Tibial nerve (tissue), 4 donors: ENCODE data around the gene CPNE4. TPM values are rescaled to one million over a fixed set of nuclear protein-coding genes. Genes with fewer than 3 reads are reported as not detected.

Source experiments
- DNase-seq, 2 donors: peaks; one replicate each; pipeline ENCODE4 v3.0.0-alpha.2; 2019; ENCODE audit warnings: low spot score in 2 of 2
- H3K27ac ChIP-seq, 4 donors: fragments of 200-600 bp; sonication (generic) in 3 of 4; one replicate each; pipeline ENCODE4 v1.5.1; 2017 to 2019; ENCODE audit warnings: mild to moderate bottlenecking in 1 of 4
- H3K27me3 ChIP-seq, 2 donors: fragments of 200-600 bp; sonication (generic) in 1 of 2; one replicate each; pipeline versions ENCODE4 v1.5.1 to v1.6.0; 2017 to 2019
- H3K36me3 ChIP-seq, 3 donors: fragments of 200-600 bp; sonication (generic); one replicate each; pipeline ENCODE4 v1.5.1; 2018 to 2019
- H3K4me1 ChIP-seq, 4 donors: fragments of 200-600 bp; sonication (generic) in 3 of 4; one replicate each; pipeline ENCODE4 v1.5.1; 2017 to 2019
- H3K4me3 ChIP-seq, 4 donors: fragments of 200-600 bp; sonication (generic) in 3 of 4; one replicate each; pipeline ENCODE4 v1.5.1; 2017 to 2019; ENCODE audit warnings: mild to moderate bottlenecking in 1 of 4, moderate library complexity in 1 of 4
- H3K9me3 ChIP-seq, 4 donors: fragments of 200-600 bp; sonication (generic) in 3 of 4; one replicate each; pipeline ENCODE4 v1.5.1; 2017 to 2019
- CTCF ChIP-seq, 5 experiments: fragments of 200-600 bp in 3 of 5; fragments of 450-650 bp in 2 of 5; sonication (generic) in 3 of 5; IDR thresholded peaks; one replicate each; pipeline ENCODE4 v1.5.1; 2016 to 2019; ENCODE audit warnings: antibody characterized with exemption in 5 of 5, mild to moderate bottlenecking in 3 of 5, moderate library complexity in 2 of 5
- EP300 ChIP-seq, 2 donors: sonication (generic); formaldehyde crosslinking; IDR thresholded peaks; one replicate each; pipeline ENCODE4 v1.6.1; 2017; ENCODE audit warnings: antibody characterized with exemption in 2 of 2, mild to moderate bottlenecking in 1 of 2
- POLR2A ChIP-seq, 2 donors: fragments of 450-650 bp; IDR thresholded peaks; one replicate each; pipeline ENCODE4 v1.6.1; 2017; ENCODE audit warnings: antibody characterized with exemption in 2 of 2, mild to moderate bottlenecking in 2 of 2, moderate library complexity in 2 of 2
- WGBS, 2 donors: methylation state at CpG; one replicate each; pipeline ENCODE4 v1.1.5; 2018; 5-methylcytosine and 5-hydroxymethylcytosine counted together
- total RNA-seq, 4 donors: library from RNA; depleted of rRNA; stranded (reverse); fragments of >200 nt; gene quantifications; one replicate each; pipeline ENCODE4 v1.1.0, GENCODE V29; 2016

The CPNE4 gene
- total RNA-seq, 4 donors from 2014 or later: 0.20 TPM; not detected in 3

- Histone ChIP-seq H3K27ac (no peak overlapping the region), H3K9me3 (no peaks in the 10 kb centered on the region), H3K4me3 (no peak overlapping the region), H3K27me3 (no peaks in the 10 kb centered on the region), H3K4me1 (no peaks in the 10 kb centered on the region), H3K36me3 (no peaks in the 10 kb centered on the region)
- TF ChIP-seq CTCF (IDR thresholded peaks at IDR 0.05) (no peak), POLR2A (IDR thresholded peaks at IDR 0.05) (no peak), EP300 (IDR thresholded peaks at IDR 0.05) (no peak)
- no peak for DNase-seq
- 73 to 81% methylated on average over 1 of the region's 1 CpG for WGBS, 2 donors
Measured at GRCh38 chr3:131948806-131949205, 86.0 kb downstream of the CPNE4 start.

- Histone ChIP-seq H3K27ac (no peak overlapping the region), H3K27me3 (no peaks in the 10 kb centered on the region), H3K9me3 (no peaks in the 10 kb centered on the region), H3K4me3 (no peak overlapping the region), H3K4me1 (no peaks in the 10 kb centered on the region), H3K36me3 (no peaks in the 10 kb centered on the region)
- TF ChIP-seq POLR2A (IDR thresholded peaks at IDR 0.05): no peak
- TF ChIP-seq CTCF (IDR thresholded peaks at IDR 0.05): no peak
- no peak for TF ChIP-seq EP300 (IDR thresholded peaks at IDR 0.05)
- no peak for DNase-seq
- 68 to 83% methylated on average over 1 of the region's 1 CpG for WGBS, 2 donors
Measured at GRCh38 chr3:131944676-131945075, 90.1 kb downstream of the CPNE4 start.

GRCh38 chr3:131933665-131934064, 101.1 kb downstream of the CPNE4 start:
- no peak for DNase-seq
- no peak for TF ChIP-seq CTCF (IDR thresholded peaks at IDR 0.05)
- TF ChIP-seq EP300 (IDR thresholded peaks at IDR 0.05): no peak
- no peak for TF ChIP-seq POLR2A (IDR thresholded peaks at IDR 0.05)
- Histone ChIP-seq H3K27me3 (no peaks in the 10 kb centered on the region), H3K4me1 (no peaks in the 10 kb centered on the region), H3K4me3 (no peak overlapping the region), H3K36me3 (no peaks in the 10 kb centered on the region), H3K9me3 (peaks cover 0 to 3% (median 0%) of the 10 kb centered on the region in 4 donors), H3K27ac (no peak overlapping the region)
- WGBS, 2 donors: 53 to 56% methylated on average over 3 of the region's 3 CpGs

GRCh38 chr3:131928593-131928992, 106.2 kb downstream of the CPNE4 start:
- H3K9me3 ChIP-seq: no peaks in the 10 kb centered on the region
- no peaks in the 10 kb centered on the region for H3K36me3 ChIP-seq
- H3K27me3 ChIP-seq: no peaks in the 10 kb centered on the region
- no peaks in the 10 kb centered on the region for H3K4me1 ChIP-seq
- H3K4me3 ChIP-seq: no peak overlapping the region
- TF ChIP-seq CTCF (IDR thresholded peaks at IDR 0.05): no peak
- TF ChIP-seq POLR2A (IDR thresholded peaks at IDR 0.05): no peak
- no peak for TF ChIP-seq EP300 (IDR thresholded peaks at IDR 0.05)
- no peak overlapping the region for H3K27ac ChIP-seq
- 72 to 83% methylated on average over 2 of the region's 2 CpGs for WGBS, 2 donors
- DNase-seq: no peak

- TF ChIP-seq EP300 (IDR thresholded peaks at IDR 0.05) (no peak), POLR2A (IDR thresholded peaks at IDR 0.05) (no peak), CTCF (IDR thresholded peaks at IDR 0.05) (no peak)
- no peaks in the 10 kb centered on the region for H3K4me1 ChIP-seq
- H3K9me3 ChIP-seq: no peaks in the 10 kb centered on the region
- 62 to 74% methylated on average over 1 of the region's 1 CpG for WGBS, 2 donors
- no peak overlapping the region for H3K27ac ChIP-seq
- H3K4me3 ChIP-seq: no peak overlapping the region
- DNase-seq: no peak
- H3K27me3 ChIP-seq: no peaks in the 10 kb centered on the region
- H3K36me3 ChIP-seq: no peaks in the 10 kb centered on the region
Measured at GRCh38 chr3:131925571-131925970, 109.2 kb downstream of the CPNE4 start.
